K562 (cell line): Measurements from ENCODE around the gene CBLL1. TPM values are rescaled to one million over a fixed set of nuclear protein-coding genes. Genes with fewer than 3 reads are reported as not detected.

Source experiments
- ATAC-seq: fragments of 200-7000 bp; cut with Tn5 transposase; 3 replicates; pipeline ENCODE4 v1.9.1; 2020; ENCODE audit warnings: moderate library complexity
- BruUV-seq: library from RNA; stranded (reverse); fragments of 400-500 nt; replicated peaks from 2 replicates; lab custom pipeline; 2021; lab: Mats Ljungman, UMichigan
- CTCF ChIA-PET: fragments of 300-600 bp; formaldehyde crosslinking; extraction: SDS; loops from one replicate; lab custom pipeline; 2021; ENCODE audit warnings: low intra/inter-chr PET ratio; lab: Yijun Ruan, JAX
- POLR2A ChIA-PET: fragments of 300-600, 350-650 bp; sonication (Branson Sonifier 250); formaldehyde crosslinking; extraction: SDS; loops from one replicate; lab custom pipeline; 2021; ENCODE audit warnings: antibody characterized with exemption, inconsistent platforms; lab: Yijun Ruan, JAX
- DNase-seq, 4 experiments: peaks; one replicate each; pipeline versions ENCODE4 v3.0.0 to v3.0.0-alpha.2; 2011 to 2018; ENCODE audit warnings: low spot score in 3 of 4, mixed read lengths in 3 of 4; ENCODE audit errors: extremely low read depth in 1 of 4
- FAIRE-seq: peaks from 2 replicates; lab custom pipeline; 2011; peaks lifted over from hg19 to GRCh38; lab: Jason Lieb, UNC
- H2AFZ ChIP-seq: 2 replicates; pipeline ENCODE4 v1.6.0; 2011; ENCODE audit warnings: low read depth, low read length, control low read depth, inconsistent platforms
- H3K27ac ChIP-seq: fragments of 200-600 bp; 3 replicates; pipeline ENCODE4 v1.8.0; 2011; ENCODE audit warnings: low read depth, mild to moderate bottlenecking, control low read depth, inconsistent platforms, low read length, moderate library complexity, mixed read lengths; ENCODE audit errors: extremely low read depth
- H3K27me3 ChIP-seq, 2 experiments: fragments of 300-600 bp in 1 of 2; 2 replicates in 1 of 2; 3 replicates in 1 of 2; pipeline versions ENCODE4 v1.6.0 to v1.8.0; 2011; ENCODE audit warnings: inconsistent platforms in 2 of 2, low read length in 2 of 2, mild to moderate bottlenecking in 1 of 2, mixed read lengths in 1 of 2, moderate library complexity in 1 of 2; ENCODE audit not compliant: control insufficient read depth in 2 of 2, insufficient read depth in 2 of 2
- H3K36me3 ChIP-seq: fragments of 300-600 bp; 3 replicates; pipeline ENCODE4 v1.8.0; 2011; ENCODE audit warnings: mild to moderate bottlenecking, low read length, inconsistent platforms; ENCODE audit not compliant: control insufficient read depth, insufficient read depth
- H3K4me1 ChIP-seq, 2 experiments: fragments of 200-600 bp in 1 of 2; replicated peaks in 1 of 2; 2 replicates in 1 of 2; 3 replicates in 1 of 2; pipeline versions ENCODE4 v1.5.1 to v1.8.0; 2011; ENCODE audit warnings: inconsistent platforms in 2 of 2, low read length in 2 of 2, mild to moderate bottlenecking in 1 of 2, mixed read lengths in 1 of 2, moderate library complexity in 1 of 2; ENCODE audit not compliant: control insufficient read depth in 2 of 2, insufficient read depth in 2 of 2
- H3K4me2 ChIP-seq: 2 replicates; pipeline ENCODE4 v1.6.1; 2011; ENCODE audit warnings: low read length, control low read depth, inconsistent platforms, mixed read lengths; ENCODE audit not compliant: insufficient read depth
- H3K4me3 ChIP-seq: fragments of 200-600 bp; sonication (generic), shearing (Covaris generic); 2 replicates; pipeline ENCODE4 v1.5.1; 2016; ENCODE audit warnings: control low read depth, inconsistent platforms
- H3K79me2 ChIP-seq: fragments of 200-600 bp; 3 replicates; pipeline ENCODE4 v1.8.0; 2011; ENCODE audit warnings: low read length, inconsistent platforms; ENCODE audit not compliant: control insufficient read depth, insufficient read depth
- H3K9ac ChIP-seq, 2 experiments: 2 replicates each; pipeline versions ENCODE4 v1.6.0 to v1.6.1; 2011; ENCODE audit warnings: low read depth in 2 of 2, low read length in 2 of 2, control low read depth in 1 of 2, inconsistent platforms in 1 of 2, mild to moderate bottlenecking in 1 of 2, mixed read lengths in 1 of 2; ENCODE audit not compliant: insufficient read depth in 1 of 2
- H3K9me1 ChIP-seq: one replicate; pipeline ENCODE4 v1.6.0; 2011; ENCODE audit warnings: inconsistent platforms, mild to moderate bottlenecking, low read length, moderate library complexity; ENCODE audit not compliant: control insufficient read depth, insufficient read depth
- H3K9me3 ChIP-seq: replicated peaks from 2 replicates; pipeline ENCODE4 v1.5.1; 2011; ENCODE audit warnings: low read depth, low read length, inconsistent platforms; ENCODE audit not compliant: control insufficient read depth, insufficient read depth
- H4K20me1 ChIP-seq: replicated peaks from 2 replicates; pipeline ENCODE4 v1.6.1; 2011; ENCODE audit warnings: low read length, inconsistent platforms, mixed read lengths; ENCODE audit not compliant: control insufficient read depth, insufficient read depth
- BHLHE40 ChIP-seq: IDR thresholded peaks from 2 replicates; pipeline ENCODE4 v1.6.1; 2011; ENCODE audit warnings: low read length, improper control_type of control experiment
- WGBS: fragments of 100-300 bp; shearing (Covaris generic); methylation state at CpG from one replicate; pipeline ENCODE4 v1.1.6; 2016; ENCODE audit warnings: low coverage, mixed read lengths; ENCODE audit not compliant: insufficient coverage; ENCODE audit errors: missing lambda C conversion rate; 5-methylcytosine and 5-hydroxymethylcytosine counted together
- in situ Hi-C: fragments of 300-500 bp; cut with MboI; formaldehyde crosslinking; loops from 4 replicates; pipeline ENCODE4 v1.15.0; 2018; ENCODE audit warnings: inconsistent platforms, mixed read lengths
- intact Hi-C: fragments of 100-400 bp; cut with micrococcal nuclease; formaldehyde crosslinking; loops from 2 replicates; pipeline ENCODE4 v1.14.2; 2022
- polyA plus RNA-seq, 8 experiments: library from polyadenylated mRNA; depleted of rRNA in 4 of 8; stranded (reverse) in 5 of 8; unstranded in 3 of 8; fragments of >200 nt; fragmentation: Nextera tagmentation in 2 of 8; fragmentation: Illumina TruSeq in 1 of 8; extraction: Ambion mirVana in 2 of 8; extraction: Trizol in 1 of 8; gene quantifications; 2 replicates each; pipeline versions ENCODE4 v1.2.1 to v1.2.3, GENCODE V29; 2011 to 2014; ENCODE audit warnings: inconsistent platforms in 1 of 8, missing spikeins in 1 of 8
- total RNA-seq, 7 experiments: library from RNA; depleted of rRNA in 6 of 7; stranded (reverse); fragments of >200 nt in 6 of 7; fragmentation: Illumina TruSeq in 2 of 7; extraction: Trizol in 2 of 7; gene quantifications; 2 replicates each; pipeline versions ENCODE4 v1.2.1 to v1.2.3, GENCODE V29; 2011 to 2021; ENCODE audit warnings: low replicate concordance in 1 of 7
- TF ChIP-seq, protein P1 (sequence below): fragments of 450-650 bp; IDR thresholded peaks from 2 replicates; pipeline ENCODE4 v1.6.1; 2016; ENCODE audit warnings: mild to moderate bottlenecking

Gene CBLL1
- total and polyA plus RNA-seq, 9 of the 15 experiments (the other 6 are each of a cell fraction or from before 2014, with no cell fraction given) = 14.7 to 67.9 (median 35.4) TPM

DNA sequence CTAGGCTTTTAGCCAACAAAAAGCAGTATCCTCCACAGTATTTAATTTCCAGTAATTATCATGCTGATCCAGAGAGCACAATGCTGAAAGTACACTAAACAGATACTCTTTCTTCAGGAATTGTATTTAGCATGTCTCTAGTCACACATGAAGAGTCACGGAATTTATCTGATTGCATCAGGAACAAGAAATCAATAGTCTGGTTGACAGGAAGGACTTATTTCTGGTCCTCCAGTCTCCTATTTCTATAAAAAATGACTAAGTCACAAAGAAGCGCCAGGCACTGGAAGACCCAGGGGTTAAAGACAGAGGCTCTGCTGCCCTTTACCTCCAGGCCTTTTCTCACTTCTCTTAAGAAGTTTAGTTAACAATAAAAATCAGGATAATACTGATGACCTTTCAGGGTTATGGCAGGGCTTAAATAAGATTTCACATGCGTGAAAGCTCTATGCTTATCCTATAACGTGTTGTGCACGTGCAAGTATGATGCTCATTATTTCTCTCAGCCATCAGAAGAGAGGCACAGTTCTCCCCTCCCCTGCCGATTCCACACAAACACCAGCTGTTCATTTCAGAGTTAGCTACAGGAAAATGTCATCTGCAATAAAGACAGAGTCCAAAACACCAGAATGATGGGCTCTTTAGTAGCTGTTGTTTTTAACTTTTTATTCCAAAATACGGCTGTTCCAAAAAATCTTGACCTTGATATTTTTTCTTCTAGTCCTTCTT is 46.5 kb upstream of the CBLL1 start:
- no peak overlapping the region for H3K4me2 ChIP-seq
- H3K36me3 ChIP-seq = no peaks in the 10 kb centered on the region
- no peaks in the 10 kb centered on the region for H4K20me1 ChIP-seq
- no peak overlapping the region for H3K27ac ChIP-seq
- TF ChIP-seq BHLHE40 = peak; percentile 64
- TF ChIP-seq, protein P1, sequence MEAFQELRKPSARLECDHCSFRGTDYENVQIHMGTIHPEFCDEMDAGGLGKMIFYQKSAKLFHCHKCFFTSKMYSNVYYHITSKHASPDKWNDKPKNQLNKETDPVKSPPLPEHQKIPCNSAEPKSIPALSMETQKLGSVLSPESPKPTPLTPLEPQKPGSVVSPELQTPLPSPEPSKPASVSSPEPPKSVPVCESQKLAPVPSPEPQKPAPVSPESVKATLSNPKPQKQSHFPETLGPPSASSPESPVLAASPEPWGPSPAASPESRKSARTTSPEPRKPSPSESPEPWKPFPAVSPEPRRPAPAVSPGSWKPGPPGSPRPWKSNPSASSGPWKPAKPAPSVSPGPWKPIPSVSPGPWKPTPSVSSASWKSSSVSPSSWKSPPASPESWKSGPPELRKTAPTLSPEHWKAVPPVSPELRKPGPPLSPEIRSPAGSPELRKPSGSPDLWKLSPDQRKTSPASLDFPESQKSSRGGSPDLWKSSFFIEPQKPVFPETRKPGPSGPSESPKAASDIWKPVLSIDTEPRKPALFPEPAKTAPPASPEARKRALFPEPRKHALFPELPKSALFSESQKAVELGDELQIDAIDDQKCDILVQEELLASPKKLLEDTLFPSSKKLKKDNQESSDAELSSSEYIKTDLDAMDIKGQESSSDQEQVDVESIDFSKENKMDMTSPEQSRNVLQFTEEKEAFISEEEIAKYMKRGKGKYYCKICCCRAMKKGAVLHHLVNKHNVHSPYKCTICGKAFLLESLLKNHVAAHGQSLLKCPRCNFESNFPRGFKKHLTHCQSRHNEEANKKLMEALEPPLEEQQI = no peak
- no peaks in the 10 kb centered on the region for H3K79me2 ChIP-seq
- H3K27me3 ChIP-seq = peaks cover 19 to 28% of the 10 kb centered on the region in 2 experiments; a peak in 4 of 5 replicates
- 7% methylated on average over 7 of the region's 7 CpGs for WGBS
- no TSS peak for BruUV-seq
- no peak overlapping the region for H3K4me3 ChIP-seq
- DNase-seq (no peak), ATAC-seq (no peak), FAIRE-seq (no peak)
- in situ Hi-C loops = no loop called here
- intact Hi-C loops = no loop called here
- no peak overlapping the region for H2AFZ ChIP-seq
- ChIA-PET POLR2A (interaction anchor here (0.6 to 2.7 kb wide), 5 partner anchors 8 to 47 kb away, joined by 3 to 8 read pairs (median 3); no protein-coding TSS in a partner anchor), CTCF (no interaction called here)
- H3K9me1 ChIP-seq = no peaks in the 10 kb centered on the region
- no peaks in the 10 kb centered on the region for H3K9me3 ChIP-seq
- no peaks in the 10 kb centered on the region for H3K4me1 ChIP-seq
- H3K9ac ChIP-seq = no peak overlapping the region
